Measurements from ENCODE around the gene FGR. TPM values are rescaled to one million over a fixed set of nuclear protein-coding genes. Genes with fewer than 3 reads are reported as not detected.

The FGR gene
- total RNA-seq, 2 donors from 2014 or later: 4.0 to 10.8 TPM

- no peaks in the 10 kb centered on the region for H3K27me3 ChIP-seq (replicated peaks; ENCODE audit: insufficient read depth)
- DNase-seq (ENCODE audit: low spot score): no peak
- no peak overlapping the region for H3K4me3 ChIP-seq
- 77% methylated on average over 7 of the region's 7 CpGs for WGBS
- H3K9me3 ChIP-seq: no peaks in the 10 kb centered on the region
- intact Hi-C loops (cut with DNase I): no loop called here
- H3K4me1 ChIP-seq (replicated peaks): no peaks in the 10 kb centered on the region
- H3K36me3 ChIP-seq: no peaks in the 10 kb centered on the region
- peak overlapping the region in 1 of 2 donors; percentile 39 for H3K27ac ChIP-seq
- TF ChIP-seq POLR2AphosphoS5 (IDR thresholded peaks at IDR 0.05) (no peak), CTCF (IDR thresholded peaks at IDR 0.05) (no peak), POLR2A (IDR thresholded peaks at IDR 0.05) (no peak)
Observed at GRCh38 chr1:27656157-27656893, 21.3 kb upstream of the FGR start.

- H3K36me3 ChIP-seq: no peaks in the 10 kb centered on the region
- peak overlapping the region in 1 of 2 donors; percentile 39 for H3K27ac ChIP-seq
- H3K27me3 ChIP-seq (replicated peaks; ENCODE audit: insufficient read depth): no peaks in the 10 kb centered on the region
- WGBS: 71% methylated on average over 11 of the region's 11 CpGs
- no peak overlapping the region for H3K4me3 ChIP-seq
- intact Hi-C loops (cut with DNase I): no loop called here
- TF ChIP-seq CTCF (IDR thresholded peaks at IDR 0.05) (no peak), POLR2AphosphoS5 (IDR thresholded peaks at IDR 0.05) (no peak)
- H3K9me3 ChIP-seq: no peaks in the 10 kb centered on the region
- no peak for DNase-seq (ENCODE audit: low spot score)
- H3K4me1 ChIP-seq (replicated peaks): no peaks in the 10 kb centered on the region
Observed at GRCh38 chr1:27655151-27655937, 20.4 kb upstream of the FGR start.

- intact Hi-C loops (cut with DNase I): no loop called here
- H3K36me3 ChIP-seq: no peaks in the 10 kb centered on the region
- no peaks in the 10 kb centered on the region for H3K9me3 ChIP-seq
- no peaks in the 10 kb centered on the region for H3K27me3 ChIP-seq (replicated peaks; ENCODE audit: insufficient read depth)
- no peak for TF ChIP-seq CTCF (IDR thresholded peaks at IDR 0.05)
- no peak for TF ChIP-seq POLR2AphosphoS5 (IDR thresholded peaks at IDR 0.05)
- no peak for TF ChIP-seq POLR2A (IDR thresholded peaks at IDR 0.05)
- no peak for DNase-seq (ENCODE audit: low spot score)
- H3K4me3 ChIP-seq: no peak overlapping the region
- H3K27ac ChIP-seq: no peak overlapping the region
- 91% methylated on average over 5 of the region's 5 CpGs for WGBS
- H3K4me1 ChIP-seq (replicated peaks): no peaks in the 10 kb centered on the region
Observed at GRCh38 chr1:27652111-27652864, 17.3 kb upstream of the FGR start.

GRCh38 chr1:27650539-27651175 lies 15.7 kb upstream of the FGR start:
- 34% methylated on average over 7 of the region's 7 CpGs for WGBS
- no peaks in the 10 kb centered on the region for H3K36me3 ChIP-seq
- TF ChIP-seq POLR2A (IDR thresholded peaks at IDR 0.05) (no peak), CTCF (IDR thresholded peaks at IDR 0.05) (no peak), POLR2AphosphoS5 (IDR thresholded peaks at IDR 0.05) (no peak)
- no peak overlapping the region for H3K27ac ChIP-seq
- no peaks in the 10 kb centered on the region for H3K9me3 ChIP-seq
- H3K4me3 ChIP-seq: no peak overlapping the region
- intact Hi-C loops (cut with DNase I): no loop called here
- no peaks in the 10 kb centered on the region for H3K4me1 ChIP-seq (replicated peaks)
- DNase-seq (ENCODE audit: low spot score): no peak
- H3K27me3 ChIP-seq (replicated peaks; ENCODE audit: insufficient read depth): no peaks in the 10 kb centered on the region
